K562 (cell line): Measurements from ENCODE around the gene TTBK1.

Experiments used
- TF ChIP-seq, protein P1 (sequence below): fragments of 250-450 bp; sonication (Bioruptor Pico); IDR thresholded peaks from 2 replicates; pipeline ENCODE4 v1.4.0; 2020
- TF ChIP-seq, protein P2 (sequence below), 3 experiments: IDR thresholded peaks in 2 of 3; conservative IDR thresholded peaks in 1 of 3; 2 replicates each; pipeline ENCODE4 v1.5.1; 2011 to 2012; ENCODE audit warnings: low read length in 3 of 3, mild to moderate bottlenecking in 3 of 3, control low read depth in 2 of 3, improper control_type of control experiment in 1 of 3, inconsistent platforms in 1 of 3, low read depth in 1 of 3, mixed read lengths in 1 of 3, moderate library complexity in 1 of 3; ENCODE audit not compliant: insufficient read depth in 2 of 3

DNA sequence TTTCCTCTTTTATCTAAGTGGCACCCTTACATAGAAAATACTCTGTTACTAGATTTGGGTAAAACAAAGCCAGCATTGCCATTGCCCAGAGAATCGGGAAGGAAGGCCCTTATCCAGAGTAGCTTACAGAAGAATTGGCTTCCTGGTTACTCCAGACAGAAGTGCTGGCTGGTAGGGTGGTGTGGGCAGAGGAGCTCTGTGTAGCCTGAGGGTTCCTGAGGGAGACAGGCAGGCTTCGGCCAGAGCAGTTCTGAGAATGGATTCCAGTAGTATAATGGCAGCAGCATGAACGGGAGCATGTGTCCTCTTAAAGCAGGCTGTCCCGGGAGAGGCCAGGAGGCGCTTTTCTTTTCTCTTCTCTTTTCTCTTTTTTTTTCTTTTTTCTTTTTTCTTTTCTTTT is 49.4 kb upstream of the TTBK1 start:
- TF ChIP-seq, protein P1, sequence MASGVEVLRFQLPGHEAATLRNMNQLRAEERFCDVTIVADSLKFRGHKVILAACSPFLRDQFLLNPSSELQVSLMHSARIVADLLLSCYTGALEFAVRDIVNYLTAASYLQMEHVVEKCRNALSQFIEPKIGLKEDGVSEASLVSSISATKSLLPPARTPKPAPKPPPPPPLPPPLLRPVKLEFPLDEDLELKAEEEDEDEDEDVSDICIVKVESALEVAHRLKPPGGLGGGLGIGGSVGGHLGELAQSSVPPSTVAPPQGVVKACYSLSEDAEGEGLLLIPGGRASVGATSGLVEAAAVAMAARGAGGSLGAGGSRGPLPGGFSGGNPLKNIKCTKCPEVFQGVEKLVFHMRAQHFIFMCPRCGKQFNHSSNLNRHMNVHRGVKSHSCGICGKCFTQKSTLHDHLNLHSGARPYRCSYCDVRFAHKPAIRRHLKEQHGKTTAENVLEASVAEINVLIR (CRISPR knock-in tag), result no peak
- TF ChIP-seq, protein P2, sequence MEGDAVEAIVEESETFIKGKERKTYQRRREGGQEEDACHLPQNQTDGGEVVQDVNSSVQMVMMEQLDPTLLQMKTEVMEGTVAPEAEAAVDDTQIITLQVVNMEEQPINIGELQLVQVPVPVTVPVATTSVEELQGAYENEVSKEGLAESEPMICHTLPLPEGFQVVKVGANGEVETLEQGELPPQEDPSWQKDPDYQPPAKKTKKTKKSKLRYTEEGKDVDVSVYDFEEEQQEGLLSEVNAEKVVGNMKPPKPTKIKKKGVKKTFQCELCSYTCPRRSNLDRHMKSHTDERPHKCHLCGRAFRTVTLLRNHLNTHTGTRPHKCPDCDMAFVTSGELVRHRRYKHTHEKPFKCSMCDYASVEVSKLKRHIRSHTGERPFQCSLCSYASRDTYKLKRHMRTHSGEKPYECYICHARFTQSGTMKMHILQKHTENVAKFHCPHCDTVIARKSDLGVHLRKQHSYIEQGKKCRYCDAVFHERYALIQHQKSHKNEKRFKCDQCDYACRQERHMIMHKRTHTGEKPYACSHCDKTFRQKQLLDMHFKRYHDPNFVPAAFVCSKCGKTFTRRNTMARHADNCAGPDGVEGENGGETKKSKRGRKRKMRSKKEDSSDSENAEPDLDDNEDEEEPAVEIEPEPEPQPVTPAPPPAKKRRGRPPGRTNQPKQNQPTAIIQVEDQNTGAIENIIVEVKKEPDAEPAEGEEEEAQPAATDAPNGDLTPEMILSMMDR (IDR thresholded peaks at IDR 0.05 in 2 of 3, conservative IDR thresholded peaks at IDR 0.05 in 1 of 3; ENCODE audit: insufficient read depth in 2 of 3, low read depth in 1 of 3, low read length in 3 of 3), result no peak
